Activated naive CD4-positive, alpha-beta T cell treated with Interleukin-2 at 50 U/mL for 16 hours (primary cell): ENCODE results near the gene NMNAT1.
A peak's percentile ranks its signal among the peaks of the same experiment; 100 is the strongest.
"Not testable (repeated sequence)": the region's sequence is repeated elsewhere in the genome, so short reads cannot be mapped to it uniquely, and the experiment has no call there.

Experiments
- DNase-seq: peaks from one replicate; pipeline ENCODE4 v3.0.0-alpha.2; 2020

The NMNAT1 gene

GRCh38 chr1:10020678-10021077 is 77.4 kb downstream of the NMNAT1 start:
- DNase-seq, result not testable (repeated sequence)

- DNase-seq, result not testable (repeated sequence)
Measured at GRCh38 chr1:10021992-10022391, 78.7 kb downstream of the NMNAT1 start.

- DNase-seq, result no peak
Measured at GRCh38 chr1:10022656-10023055, 79.4 kb downstream of the NMNAT1 start.

GRCh38 chr1:10025354-10025753 is 82.1 kb downstream of the NMNAT1 start:
- DNase-seq, result no peak

- DNase-seq, result no peak
Measured at GRCh38 chr1:10027027-10027426, 83.8 kb downstream of the NMNAT1 start.

- not testable (repeated sequence) for DNase-seq
Measured at GRCh38 chr1:10028956-10029500, 85.8 kb downstream of the NMNAT1 start.

- DNase-seq, result no peak
Measured at GRCh38 chr1:10031461-10031860, 88.2 kb downstream of the NMNAT1 start.

GRCh38 chr1:10032590-10033358 is 89.5 kb downstream of the NMNAT1 start, which contains the start of gene UBE4B:
TSS of gene UBE4B (plus strand) at chr1:10032958. CDS start at chr1:10033671, 713 bp downstream.
- DNase-seq, result peak; percentile 99

GRCh38 chr1:10033359-10033845 is 90.1 kb downstream of the NMNAT1 start:
- no peak for DNase-seq
